DOHH2 (cell line): ENCODE measurements around the gene EGR1.

ENCODE experiments used
- EZH2phosphoT487 ChIP-seq: fragments of 200-600 bp; sonication (generic); IDR thresholded peaks from 2 replicates; pipeline ENCODE4 v1.6.1; 2017; ENCODE audit warnings: borderline replicate concordance, mild to moderate bottlenecking, antibody characterized with exemption, low read length, moderate library complexity, mixed read lengths
- TF ChIP-seq, protein P1 (sequence below): fragments of 200-600 bp; sonication (generic); IDR thresholded peaks from one replicate; pipeline ENCODE4 v1.5.1; 2014; ENCODE audit warnings: antibody characterized with exemption, mild to moderate bottlenecking, low read depth, low read length; ENCODE audit not compliant: poor library complexity, severe bottlenecking

DNA sequence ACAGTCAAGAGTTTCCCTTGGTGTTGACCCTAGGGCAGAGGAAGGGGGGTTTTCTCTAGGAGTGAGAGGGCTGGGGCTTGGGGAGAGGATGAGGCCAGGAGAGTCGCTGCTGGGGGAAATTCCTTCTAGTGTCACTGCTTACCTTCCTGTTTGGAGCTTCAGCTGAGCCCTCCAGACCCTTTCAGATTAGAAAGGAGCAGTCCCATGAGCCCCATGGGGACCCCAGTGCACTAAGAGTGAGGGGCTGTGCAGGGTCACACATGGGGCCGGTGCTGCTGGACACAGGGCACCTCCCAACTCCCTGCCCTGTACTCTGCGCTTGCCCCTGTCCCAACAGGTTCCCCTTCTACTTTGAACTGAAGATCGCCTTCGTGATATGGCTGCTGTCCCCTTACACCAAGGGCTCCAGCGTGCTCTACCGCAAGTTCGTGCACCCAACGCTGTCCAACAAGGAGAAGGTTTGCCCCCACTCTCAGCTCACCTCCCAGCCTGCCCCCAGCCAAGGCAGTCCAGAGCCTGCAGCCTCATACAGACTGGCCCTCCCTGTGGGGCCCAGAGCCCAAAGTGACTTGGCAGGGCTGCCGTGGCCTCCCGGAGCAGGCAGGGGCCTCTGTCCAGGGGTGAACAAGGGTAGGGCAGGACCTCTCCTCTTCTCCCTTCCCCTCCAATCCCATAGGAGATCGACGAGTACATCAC, 21.1 kb upstream of the EGR1 start:
- no peak for TF ChIP-seq EZH2phosphoT487
- TF ChIP-seq, protein P1, sequence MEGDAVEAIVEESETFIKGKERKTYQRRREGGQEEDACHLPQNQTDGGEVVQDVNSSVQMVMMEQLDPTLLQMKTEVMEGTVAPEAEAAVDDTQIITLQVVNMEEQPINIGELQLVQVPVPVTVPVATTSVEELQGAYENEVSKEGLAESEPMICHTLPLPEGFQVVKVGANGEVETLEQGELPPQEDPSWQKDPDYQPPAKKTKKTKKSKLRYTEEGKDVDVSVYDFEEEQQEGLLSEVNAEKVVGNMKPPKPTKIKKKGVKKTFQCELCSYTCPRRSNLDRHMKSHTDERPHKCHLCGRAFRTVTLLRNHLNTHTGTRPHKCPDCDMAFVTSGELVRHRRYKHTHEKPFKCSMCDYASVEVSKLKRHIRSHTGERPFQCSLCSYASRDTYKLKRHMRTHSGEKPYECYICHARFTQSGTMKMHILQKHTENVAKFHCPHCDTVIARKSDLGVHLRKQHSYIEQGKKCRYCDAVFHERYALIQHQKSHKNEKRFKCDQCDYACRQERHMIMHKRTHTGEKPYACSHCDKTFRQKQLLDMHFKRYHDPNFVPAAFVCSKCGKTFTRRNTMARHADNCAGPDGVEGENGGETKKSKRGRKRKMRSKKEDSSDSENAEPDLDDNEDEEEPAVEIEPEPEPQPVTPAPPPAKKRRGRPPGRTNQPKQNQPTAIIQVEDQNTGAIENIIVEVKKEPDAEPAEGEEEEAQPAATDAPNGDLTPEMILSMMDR: no peak
